Esophagus squamous epithelium (tissue), 4 donors: ENCODE measurements around the gene RGL2.

Experiments used
- POLR2A ChIP-seq, 4 donors: fragments of 450-650 bp; IDR thresholded peaks; one replicate each; pipeline ENCODE4 v1.6.1; 2017; ENCODE audit warnings: antibody characterized with exemption in 4 of 4, mild to moderate bottlenecking in 4 of 4, moderate library complexity in 3 of 4
- TF ChIP-seq, protein P1 (sequence below), 6 experiments: fragments of 450-650 bp in 4 of 6; fragments of 200-600 bp in 2 of 6; sonication (generic) in 2 of 6; IDR thresholded peaks; one replicate each; pipeline ENCODE4 v1.5.1; 2016 to 2019; ENCODE audit warnings: antibody characterized with exemption in 6 of 6, mild to moderate bottlenecking in 4 of 6, moderate library complexity in 4 of 6

DNA sequence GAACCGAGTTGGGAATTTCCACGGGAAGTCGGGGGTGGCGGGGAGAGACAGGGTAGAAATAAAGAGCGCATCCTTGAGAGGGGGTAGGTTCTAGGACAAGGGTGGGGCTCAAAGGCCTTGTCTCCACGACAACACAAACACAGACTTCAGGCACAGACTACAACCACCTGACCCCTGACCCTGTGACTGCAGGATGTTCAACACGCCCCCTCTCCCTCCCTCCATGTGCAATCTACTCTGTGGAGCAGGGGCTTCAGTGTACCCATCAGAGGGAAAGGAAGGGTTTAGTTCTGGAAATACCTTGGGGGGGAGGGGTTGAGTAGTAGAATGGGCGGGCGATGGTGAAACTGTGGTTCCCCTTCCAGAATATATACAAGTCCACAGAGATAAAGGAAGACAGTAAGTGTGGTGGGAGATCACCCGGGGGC is 15.8 kb upstream of the RGL2 start:
- TF ChIP-seq, protein P1, sequence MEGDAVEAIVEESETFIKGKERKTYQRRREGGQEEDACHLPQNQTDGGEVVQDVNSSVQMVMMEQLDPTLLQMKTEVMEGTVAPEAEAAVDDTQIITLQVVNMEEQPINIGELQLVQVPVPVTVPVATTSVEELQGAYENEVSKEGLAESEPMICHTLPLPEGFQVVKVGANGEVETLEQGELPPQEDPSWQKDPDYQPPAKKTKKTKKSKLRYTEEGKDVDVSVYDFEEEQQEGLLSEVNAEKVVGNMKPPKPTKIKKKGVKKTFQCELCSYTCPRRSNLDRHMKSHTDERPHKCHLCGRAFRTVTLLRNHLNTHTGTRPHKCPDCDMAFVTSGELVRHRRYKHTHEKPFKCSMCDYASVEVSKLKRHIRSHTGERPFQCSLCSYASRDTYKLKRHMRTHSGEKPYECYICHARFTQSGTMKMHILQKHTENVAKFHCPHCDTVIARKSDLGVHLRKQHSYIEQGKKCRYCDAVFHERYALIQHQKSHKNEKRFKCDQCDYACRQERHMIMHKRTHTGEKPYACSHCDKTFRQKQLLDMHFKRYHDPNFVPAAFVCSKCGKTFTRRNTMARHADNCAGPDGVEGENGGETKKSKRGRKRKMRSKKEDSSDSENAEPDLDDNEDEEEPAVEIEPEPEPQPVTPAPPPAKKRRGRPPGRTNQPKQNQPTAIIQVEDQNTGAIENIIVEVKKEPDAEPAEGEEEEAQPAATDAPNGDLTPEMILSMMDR (IDR thresholded peaks at IDR 0.05), result no peak
- no peak for TF ChIP-seq POLR2A (IDR thresholded peaks at IDR 0.05)
